Measurements from ENCODE around the gene SF3B4. TPM values are rescaled to one million over a fixed set of nuclear protein-coding genes. Genes with fewer than 3 reads are reported as not detected.

Gene SF3B4
- polyA plus RNA-seq, 1 experiment, result 37.8 TPM

DNA sequence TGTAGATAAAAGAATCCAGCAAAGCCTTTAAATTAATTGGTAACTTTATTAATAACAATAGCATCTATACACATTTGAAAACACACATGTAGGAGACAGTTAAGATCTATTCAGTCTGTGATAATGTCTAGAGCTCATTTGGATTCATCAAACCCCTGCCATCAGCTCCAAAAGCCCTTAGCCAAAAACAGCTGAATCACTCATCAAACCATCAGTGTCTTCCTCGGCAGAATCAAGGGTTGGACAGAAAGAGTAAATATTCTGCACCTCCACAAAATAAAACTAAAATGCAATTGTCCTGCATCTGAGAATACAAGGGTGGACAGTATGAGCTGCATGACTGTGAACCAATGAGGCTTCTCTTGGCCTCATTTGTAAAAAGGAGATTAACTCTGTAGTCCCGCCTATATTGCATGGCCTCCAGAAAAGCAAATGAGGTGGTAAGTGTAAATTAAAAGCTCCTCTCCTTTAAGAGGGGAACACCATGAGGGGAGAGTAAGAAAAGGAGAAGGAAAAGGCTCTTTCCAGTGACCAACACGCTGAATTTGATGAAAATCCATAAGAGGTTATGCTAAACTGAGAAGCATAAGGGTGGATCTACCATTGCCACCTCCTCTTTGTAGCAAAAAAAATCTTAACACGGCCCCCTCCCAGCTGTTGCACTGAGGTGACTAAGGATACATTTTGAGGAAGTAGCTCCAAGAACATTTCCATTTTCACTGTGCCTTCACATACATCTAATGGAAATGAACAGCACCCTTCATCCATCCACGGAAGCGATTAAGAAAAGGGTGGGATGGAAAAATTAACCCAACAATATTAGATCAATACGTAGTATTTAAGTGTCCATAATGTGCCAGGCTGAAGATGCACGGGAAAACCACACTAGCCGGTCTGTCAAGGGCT lies 42.9 kb downstream of the SF3B4 start:
- ChIA-PET POLR2A (no interaction called here), CTCF (no interaction called here)
- H3K27me3 ChIP-seq (ENCODE audit: control insufficient read depth, insufficient read depth, low read length), result no peaks in the 10 kb centered on the region
- TF ChIP-seq, protein P1, sequence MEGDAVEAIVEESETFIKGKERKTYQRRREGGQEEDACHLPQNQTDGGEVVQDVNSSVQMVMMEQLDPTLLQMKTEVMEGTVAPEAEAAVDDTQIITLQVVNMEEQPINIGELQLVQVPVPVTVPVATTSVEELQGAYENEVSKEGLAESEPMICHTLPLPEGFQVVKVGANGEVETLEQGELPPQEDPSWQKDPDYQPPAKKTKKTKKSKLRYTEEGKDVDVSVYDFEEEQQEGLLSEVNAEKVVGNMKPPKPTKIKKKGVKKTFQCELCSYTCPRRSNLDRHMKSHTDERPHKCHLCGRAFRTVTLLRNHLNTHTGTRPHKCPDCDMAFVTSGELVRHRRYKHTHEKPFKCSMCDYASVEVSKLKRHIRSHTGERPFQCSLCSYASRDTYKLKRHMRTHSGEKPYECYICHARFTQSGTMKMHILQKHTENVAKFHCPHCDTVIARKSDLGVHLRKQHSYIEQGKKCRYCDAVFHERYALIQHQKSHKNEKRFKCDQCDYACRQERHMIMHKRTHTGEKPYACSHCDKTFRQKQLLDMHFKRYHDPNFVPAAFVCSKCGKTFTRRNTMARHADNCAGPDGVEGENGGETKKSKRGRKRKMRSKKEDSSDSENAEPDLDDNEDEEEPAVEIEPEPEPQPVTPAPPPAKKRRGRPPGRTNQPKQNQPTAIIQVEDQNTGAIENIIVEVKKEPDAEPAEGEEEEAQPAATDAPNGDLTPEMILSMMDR (IDR thresholded peaks at IDR 0.05; ENCODE audit: insufficient read depth, low read depth, low read length), result no peak
- DNase-seq (ENCODE audit: low read depth), result no peak
- H3K36me3 ChIP-seq (ENCODE audit: control insufficient read depth, insufficient read depth, low read length), result no peaks in the 10 kb centered on the region
- H3K4me3 ChIP-seq (ENCODE audit: low read depth, low read length), result peak overlapping the region; percentile 67

DNA sequence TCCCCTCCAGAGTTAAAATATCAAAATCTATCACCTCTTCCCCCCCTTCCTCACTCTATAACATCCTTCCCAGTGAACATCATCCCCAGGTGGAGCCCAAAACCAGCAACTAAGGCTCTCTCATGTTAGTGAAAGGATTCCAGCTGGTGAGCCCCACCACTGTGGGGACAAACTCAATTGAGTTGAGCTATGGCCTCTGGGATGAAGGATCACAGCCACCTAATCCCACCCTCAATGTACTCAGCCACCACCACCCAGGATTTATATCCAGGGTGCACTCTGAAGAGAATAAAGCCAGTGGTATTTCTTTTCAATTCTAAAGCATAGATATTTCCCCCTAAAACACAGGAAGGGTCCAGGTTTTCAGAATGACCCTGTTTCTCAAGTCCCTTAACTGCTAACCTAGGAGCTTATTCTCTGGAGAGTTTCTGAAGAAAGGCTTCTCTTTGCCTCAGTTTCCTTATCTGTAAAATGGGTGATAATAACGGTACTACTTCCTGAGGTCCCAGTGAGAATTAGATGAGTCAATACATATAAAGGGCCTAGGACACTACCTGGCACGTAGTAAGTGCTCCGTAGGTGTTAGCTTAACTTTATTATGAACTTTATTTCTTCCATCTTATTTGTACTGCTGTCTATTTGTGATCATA lies 43.9 kb downstream of the SF3B4 start:
- no peaks in the 10 kb centered on the region for H3K27me3 ChIP-seq (ENCODE audit: control insufficient read depth, insufficient read depth, low read length)
- ChIA-PET CTCF (no interaction called here), POLR2A (no interaction called here)
- no peaks in the 10 kb centered on the region for H3K36me3 ChIP-seq (ENCODE audit: control insufficient read depth, insufficient read depth, low read length)
- DNase-seq (ENCODE audit: low read depth), result no peak
- TF ChIP-seq, protein P1 (IDR thresholded peaks at IDR 0.05; ENCODE audit: insufficient read depth, low read depth, low read length), result no peak
- H3K4me3 ChIP-seq (ENCODE audit: low read depth, low read length), result no peak overlapping the region

DNA sequence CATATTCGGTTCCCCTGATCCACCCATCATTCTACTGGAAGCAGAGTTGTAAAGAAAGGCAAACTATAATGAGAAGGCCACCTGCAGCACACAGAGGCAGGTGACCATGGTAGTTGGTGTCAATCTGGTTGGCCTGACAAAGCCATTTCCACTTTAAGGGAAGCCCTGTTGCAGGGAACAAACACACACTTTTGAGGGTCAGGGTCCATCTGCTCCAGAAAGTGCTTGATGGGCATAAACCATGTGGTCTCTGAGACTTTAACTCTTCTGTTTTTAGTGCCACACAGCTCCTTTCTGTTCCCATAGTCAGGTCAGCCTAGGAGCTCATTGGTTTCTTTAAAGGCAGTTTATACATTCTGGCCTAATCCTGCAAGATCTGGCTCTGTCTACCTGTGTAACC lies 45.7 kb downstream of the SF3B4 start:
- H3K27me3 ChIP-seq (ENCODE audit: control insufficient read depth, insufficient read depth, low read length), result no peaks in the 10 kb centered on the region
- DNase-seq (ENCODE audit: low read depth), result no peak
- H3K36me3 ChIP-seq (ENCODE audit: control insufficient read depth, insufficient read depth, low read length), result no peaks in the 10 kb centered on the region
- H3K4me3 ChIP-seq (ENCODE audit: low read depth, low read length), result no peak overlapping the region
- ChIA-PET CTCF (interaction anchor here (0.6 kb wide), 1 partner anchor 305 kb away, joined by 3 read pairs; no protein-coding TSS in a partner anchor), POLR2A (no interaction called here)
- TF ChIP-seq, protein P1 (IDR thresholded peaks at IDR 0.05; ENCODE audit: insufficient read depth, low read depth, low read length), result no peak

DNA sequence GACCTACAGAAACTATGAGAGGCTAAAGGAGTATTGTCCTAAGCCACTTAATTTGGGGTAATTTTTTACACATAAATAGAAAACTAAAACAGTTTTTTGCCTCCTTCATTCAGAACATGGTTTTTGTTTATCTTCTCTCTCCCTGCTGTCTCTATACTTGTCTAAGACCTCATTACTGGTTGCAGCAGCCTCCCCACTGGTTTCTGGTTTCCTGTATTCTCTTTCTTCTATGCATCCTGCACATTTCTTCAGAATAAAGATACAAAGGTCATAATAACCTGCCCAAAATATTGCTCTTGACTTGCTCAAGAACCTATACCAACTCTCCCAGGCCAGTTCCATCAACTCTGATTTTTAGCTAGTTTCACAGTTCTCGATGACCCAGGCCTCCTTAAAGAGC lies 48.0 kb downstream of the SF3B4 start:
- TF ChIP-seq, protein P1 (IDR thresholded peaks at IDR 0.05; ENCODE audit: insufficient read depth, low read depth, low read length), result no peak
- no peaks in the 10 kb centered on the region for H3K27me3 ChIP-seq (ENCODE audit: control insufficient read depth, insufficient read depth, low read length)
- ChIA-PET CTCF (no interaction called here), POLR2A (no interaction called here)
- no peak overlapping the region for H3K4me3 ChIP-seq (ENCODE audit: low read depth, low read length)
- DNase-seq (ENCODE audit: low read depth), result no peak
- no peaks in the 10 kb centered on the region for H3K36me3 ChIP-seq (ENCODE audit: control insufficient read depth, insufficient read depth, low read length)

DNA sequence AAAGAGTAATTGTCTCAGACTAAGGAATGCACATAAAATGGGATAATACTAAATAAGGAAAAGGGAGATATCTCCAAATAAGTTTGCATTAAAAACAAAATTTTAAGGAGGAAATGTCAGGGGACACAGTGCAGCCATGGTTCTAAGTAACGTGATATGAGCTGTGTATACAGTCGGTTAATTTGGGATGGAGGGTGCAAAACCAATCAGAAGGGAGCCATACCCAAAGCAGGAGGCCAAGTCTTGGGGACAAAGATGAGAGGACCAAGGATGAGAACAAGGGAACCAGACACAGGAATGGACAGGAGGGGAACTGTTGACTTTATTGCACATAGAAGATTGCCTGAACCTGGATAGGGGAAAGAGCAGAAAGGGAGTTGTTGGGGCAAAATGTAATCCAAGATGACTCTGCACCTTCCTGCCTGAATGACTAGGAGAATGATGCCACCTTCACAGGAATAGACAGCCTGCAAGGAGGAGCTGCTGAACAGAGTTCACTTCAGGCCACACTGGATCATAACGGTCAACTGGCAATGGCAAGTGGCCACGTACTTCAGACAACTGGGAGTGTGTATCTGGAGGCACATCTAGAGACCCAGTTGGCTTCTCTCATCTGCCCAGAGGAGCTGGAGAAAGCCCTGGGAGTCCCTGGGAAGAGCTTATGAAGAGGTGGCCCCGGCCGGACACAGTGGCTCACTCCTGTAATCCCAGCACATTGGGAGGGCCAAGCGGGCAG lies 50.2 kb downstream of the SF3B4 start:
- Histone ChIP-seq H3K4me3 (ENCODE audit: low read depth, low read length) (no peak overlapping the region), H3K36me3 (ENCODE audit: control insufficient read depth, insufficient read depth, low read length) (no peaks in the 10 kb centered on the region), H3K27me3 (ENCODE audit: control insufficient read depth, insufficient read depth, low read length) (no peaks in the 10 kb centered on the region)
- POLR2A ChIA-PET, result no interaction called here
- TF ChIP-seq, protein P1 (IDR thresholded peaks at IDR 0.05; ENCODE audit: insufficient read depth, low read depth, low read length), result no peak
- no peak for DNase-seq (ENCODE audit: low read depth)
- CTCF ChIA-PET, result no interaction called here

Measured in BJ (cell line).